VCaP (cell line): Measurements from ENCODE around the gene CYTH1.

Experiments used
- H3K27ac ChIP-seq: fragments of 450-650 bp; 2 replicates; pipeline ENCODE4 v1.5.1; 2017
- CTCF ChIP-seq: fragments of 450-650 bp; conservative IDR thresholded peaks from 2 replicates; pipeline ENCODE4 v1.5.1; 2017; ENCODE audit warnings: mild to moderate bottlenecking, moderate library complexity

The CYTH1 gene

GRCh38 chr17:78665952-78666920 is 115.8 kb downstream of the CYTH1 start:
- TF ChIP-seq CTCF, result no peak
- H3K27ac ChIP-seq, result no peak overlapping the region

GRCh38 chr17:78665387-78665951 is 116.6 kb downstream of the CYTH1 start:
- no peak overlapping the region for H3K27ac ChIP-seq
- TF ChIP-seq CTCF, result no peak

GRCh38 chr17:78664476-78665386 is 117.3 kb downstream of the CYTH1 start:
- H3K27ac ChIP-seq, result no peak overlapping the region
- no peak for TF ChIP-seq CTCF

- no peak overlapping the region for H3K27ac ChIP-seq
- no peak for TF ChIP-seq CTCF
These were observed 120.8 kb downstream of the CYTH1 start for GRCh38 chr17:78661093-78661770.

GRCh38 chr17:78659546-78659945 is 122.5 kb downstream of the CYTH1 start:
- TF ChIP-seq CTCF, result no peak
- no peak overlapping the region for H3K27ac ChIP-seq

GRCh38 chr17:78658281-78658785 is 123.7 kb downstream of the CYTH1 start:
- no peak for TF ChIP-seq CTCF
- H3K27ac ChIP-seq, result no peak overlapping the region
